ENCODE results near the gene OBSCN. TPM values are rescaled to one million over a fixed set of nuclear protein-coding genes. Genes with fewer than 3 reads are reported as not detected.
"Not testable (repeated sequence)": the region's sequence is repeated elsewhere in the genome, so short reads cannot be mapped to it uniquely, and the experiment has no call there.

OBSCN gene
- total RNA-seq, 1 donor from 2014 or later: 17.5 TPM

DNA sequence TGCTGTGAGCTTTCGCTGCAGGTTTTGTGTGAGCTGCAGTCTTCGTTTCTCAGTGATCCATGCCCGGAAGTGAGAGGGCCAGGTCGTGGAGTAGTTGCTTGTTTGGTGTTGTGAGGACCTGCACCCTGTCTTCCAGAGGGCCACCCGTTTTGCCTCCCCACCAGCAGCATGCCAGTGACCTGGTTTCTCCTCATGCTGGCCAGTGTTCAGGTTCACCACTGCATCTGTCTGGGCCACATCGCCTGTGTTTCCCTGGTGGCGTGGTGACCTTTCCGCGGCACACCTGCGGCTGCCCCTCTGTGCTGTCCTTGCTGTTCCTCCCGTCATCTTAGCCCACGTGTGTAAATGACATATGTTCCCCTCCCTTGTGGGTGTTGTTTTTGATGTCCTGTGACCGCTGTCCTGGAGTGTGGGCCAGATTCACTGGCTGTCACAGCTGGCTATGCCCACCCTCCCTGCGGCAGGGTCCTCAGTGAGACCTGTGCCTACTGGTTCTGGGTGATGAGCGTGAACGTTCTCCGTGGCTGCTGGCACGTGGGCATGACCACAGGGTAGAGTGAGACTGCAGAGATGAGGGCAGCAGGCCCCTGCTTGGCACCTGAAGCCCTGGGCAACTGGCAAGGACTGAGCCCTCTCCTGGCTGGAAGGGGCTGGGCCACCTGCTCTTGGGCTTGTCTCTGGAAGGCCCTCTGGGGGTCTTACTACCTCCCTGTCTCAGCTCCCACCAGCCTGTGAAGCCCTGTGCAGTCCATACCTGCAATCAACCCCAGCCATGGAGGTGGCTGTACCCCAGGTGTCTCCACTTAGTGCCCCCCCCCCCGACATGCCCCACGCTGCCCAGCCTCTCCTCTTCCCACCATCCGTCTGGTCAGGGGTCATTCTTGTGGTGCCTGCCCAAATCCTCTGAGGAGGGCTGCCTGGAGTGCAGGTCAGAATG is 35.0 kb upstream of the OBSCN start:
- Histone ChIP-seq H3K4me3 (ENCODE audit: insufficient read depth, low read depth, low read length) (no peak overlapping the region), H3K79me2 (ENCODE audit: insufficient read depth, low read length) (peaks cover 49% of the 10 kb centered on the region), H3K36me3 (ENCODE audit: insufficient read depth, low read length) (no peaks in the 10 kb centered on the region), H3K27me3 (ENCODE audit: insufficient read depth, low read length) (no peaks in the 10 kb centered on the region), H3K27ac (ENCODE audit: low read depth, low read length) (no peak overlapping the region), H3K4me1 (ENCODE audit: insufficient read depth, low read length) (no peaks in the 10 kb centered on the region), H4K20me1 (ENCODE audit: insufficient read depth, low read length) (peaks cover 25% of the 10 kb centered on the region), H3K4me2 (ENCODE audit: low read length) (no peak overlapping the region), H3K9ac (ENCODE audit: low read length) (no peak overlapping the region), H3K9me3 (ENCODE audit: insufficient read depth, low read depth, low read length) (no peaks in the 10 kb centered on the region), H2AFZ (ENCODE audit: low read depth, low read length) (no peak overlapping the region)
- H3K9me3 Mint-ChIP-seq (ENCODE audit: unreplicated experiment): no peaks in the 10 kb centered on the region
- H3K4me1 Mint-ChIP-seq (ENCODE audit: low read depth, unreplicated experiment): peaks cover 4% of the 10 kb centered on the region
- peaks cover 8% of the 10 kb centered on the region for H3K36me3 Mint-ChIP-seq (ENCODE audit: low read depth, unreplicated experiment)
- no peak overlapping the region for H3K27ac Mint-ChIP-seq (ENCODE audit: unreplicated experiment)
- no peak for TF ChIP-seq EZH2 (IDR thresholded peaks at IDR 0.05; ENCODE audit: insufficient read depth, low read length)
- TF ChIP-seq, protein P1, sequence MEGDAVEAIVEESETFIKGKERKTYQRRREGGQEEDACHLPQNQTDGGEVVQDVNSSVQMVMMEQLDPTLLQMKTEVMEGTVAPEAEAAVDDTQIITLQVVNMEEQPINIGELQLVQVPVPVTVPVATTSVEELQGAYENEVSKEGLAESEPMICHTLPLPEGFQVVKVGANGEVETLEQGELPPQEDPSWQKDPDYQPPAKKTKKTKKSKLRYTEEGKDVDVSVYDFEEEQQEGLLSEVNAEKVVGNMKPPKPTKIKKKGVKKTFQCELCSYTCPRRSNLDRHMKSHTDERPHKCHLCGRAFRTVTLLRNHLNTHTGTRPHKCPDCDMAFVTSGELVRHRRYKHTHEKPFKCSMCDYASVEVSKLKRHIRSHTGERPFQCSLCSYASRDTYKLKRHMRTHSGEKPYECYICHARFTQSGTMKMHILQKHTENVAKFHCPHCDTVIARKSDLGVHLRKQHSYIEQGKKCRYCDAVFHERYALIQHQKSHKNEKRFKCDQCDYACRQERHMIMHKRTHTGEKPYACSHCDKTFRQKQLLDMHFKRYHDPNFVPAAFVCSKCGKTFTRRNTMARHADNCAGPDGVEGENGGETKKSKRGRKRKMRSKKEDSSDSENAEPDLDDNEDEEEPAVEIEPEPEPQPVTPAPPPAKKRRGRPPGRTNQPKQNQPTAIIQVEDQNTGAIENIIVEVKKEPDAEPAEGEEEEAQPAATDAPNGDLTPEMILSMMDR (IDR thresholded peaks at IDR 0.05; ENCODE audit: insufficient read depth, low read depth, low read length): no peak
- no peak overlapping the region for H3K4me3 Mint-ChIP-seq (ENCODE audit: unreplicated experiment)
- H3K27me3 Mint-ChIP-seq (ENCODE audit: low read depth, unreplicated experiment): no peaks in the 10 kb centered on the region
- DNase-seq (ENCODE audit: low read depth) (no peak), FAIRE-seq (no peak)

GRCh38 chr1:228173528-228174481 is 34.0 kb upstream of the OBSCN start:
- not testable (repeated sequence) for FAIRE-seq; H3K4me1 ChIP-seq (ENCODE audit: insufficient read depth, low read length); H3K9ac ChIP-seq (ENCODE audit: low read length); H2AFZ ChIP-seq (ENCODE audit: low read depth, low read length); H3K4me1 Mint-ChIP-seq (ENCODE audit: low read depth, unreplicated experiment); H3K27me3 ChIP-seq (ENCODE audit: insufficient read depth, low read length); H3K9me3 ChIP-seq (ENCODE audit: insufficient read depth, low read depth, low read length); H3K27ac ChIP-seq (ENCODE audit: low read depth, low read length); H3K9me3 Mint-ChIP-seq (ENCODE audit: unreplicated experiment); H3K4me3 Mint-ChIP-seq (ENCODE audit: unreplicated experiment); H3K27ac Mint-ChIP-seq (ENCODE audit: unreplicated experiment); H3K36me3 Mint-ChIP-seq (ENCODE audit: low read depth, unreplicated experiment); DNase-seq (ENCODE audit: low read depth); H3K4me2 ChIP-seq (ENCODE audit: low read length); H3K36me3 ChIP-seq (ENCODE audit: insufficient read depth, low read length); H3K4me3 ChIP-seq (ENCODE audit: insufficient read depth, low read depth, low read length); H3K27me3 Mint-ChIP-seq (ENCODE audit: low read depth, unreplicated experiment)
- H3K79me2 ChIP-seq (ENCODE audit: insufficient read depth, low read length): peaks cover 40% of the 10 kb centered on the region
- peaks cover 25% of the 10 kb centered on the region for H4K20me1 ChIP-seq (ENCODE audit: insufficient read depth, low read length)
